SK-N-MC (cell line): ENCODE results near the gene FAF2.

Experiments
- EZH2 ChIP-seq: fragments of 200-600 bp; sonication (generic); IDR thresholded peaks from one replicate; pipeline ENCODE4 v1.6.1; 2017; ENCODE audit warnings: antibody characterized with exemption
- FOXP2 ChIP-seq: optimal IDR thresholded peaks from 2 replicates; pipeline ENCODE3; 2011; ENCODE audit warnings: mild to moderate bottlenecking, moderate library complexity; ENCODE audit not compliant: insufficient read depth; ENCODE audit errors: extremely low read length, control extremely low read depth
- POLR2AphosphoS5 ChIP-seq: IDR thresholded peaks from 2 replicates; pipeline ENCODE4 v1.6.1; 2012; ENCODE audit warnings: mild to moderate bottlenecking, low read depth, low read length, borderline replicate concordance

DNA sequence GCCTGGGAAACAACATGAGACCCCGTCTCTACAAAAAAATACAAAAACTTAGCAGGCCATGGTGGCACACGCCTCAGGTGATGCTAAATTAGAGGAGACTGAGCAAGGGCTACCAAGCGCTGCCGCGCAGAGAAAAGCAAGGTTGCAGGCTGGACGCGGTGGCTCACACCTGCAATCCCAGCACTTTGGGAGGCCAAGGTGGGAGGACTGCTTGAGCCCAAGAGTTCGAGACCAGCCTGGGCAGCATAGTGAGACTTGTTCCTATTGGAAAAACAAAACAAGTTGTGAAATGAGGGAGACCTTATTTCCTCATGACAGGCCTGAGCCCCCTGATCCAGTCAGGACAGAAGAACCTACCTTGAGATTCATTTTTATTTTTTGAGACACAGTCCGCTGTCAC lies 77.5 kb downstream of the FAF2 start:
- TF ChIP-seq FOXP2 (no peak), POLR2AphosphoS5 (no peak), EZH2 (no peak)
